ENCODE results near the gene FBF1. TPM values are rescaled to one million over a fixed set of nuclear protein-coding genes. Genes with fewer than 3 reads are reported as not detected.
A peak's percentile ranks its signal among the peaks of the same experiment; 100 is the strongest.

FBF1 gene
- total and polyA plus RNA-seq, 12 donors, result 3.1 to 87.6 (median 17.4) TPM

GRCh38 chr17:75983501-75984181, 42.8 kb upstream of the FBF1 start:
- no peaks in the 10 kb centered on the region for H3K36me3 ChIP-seq (replicated peaks in 1 of 2)
- TF ChIP-seq, protein P1, sequence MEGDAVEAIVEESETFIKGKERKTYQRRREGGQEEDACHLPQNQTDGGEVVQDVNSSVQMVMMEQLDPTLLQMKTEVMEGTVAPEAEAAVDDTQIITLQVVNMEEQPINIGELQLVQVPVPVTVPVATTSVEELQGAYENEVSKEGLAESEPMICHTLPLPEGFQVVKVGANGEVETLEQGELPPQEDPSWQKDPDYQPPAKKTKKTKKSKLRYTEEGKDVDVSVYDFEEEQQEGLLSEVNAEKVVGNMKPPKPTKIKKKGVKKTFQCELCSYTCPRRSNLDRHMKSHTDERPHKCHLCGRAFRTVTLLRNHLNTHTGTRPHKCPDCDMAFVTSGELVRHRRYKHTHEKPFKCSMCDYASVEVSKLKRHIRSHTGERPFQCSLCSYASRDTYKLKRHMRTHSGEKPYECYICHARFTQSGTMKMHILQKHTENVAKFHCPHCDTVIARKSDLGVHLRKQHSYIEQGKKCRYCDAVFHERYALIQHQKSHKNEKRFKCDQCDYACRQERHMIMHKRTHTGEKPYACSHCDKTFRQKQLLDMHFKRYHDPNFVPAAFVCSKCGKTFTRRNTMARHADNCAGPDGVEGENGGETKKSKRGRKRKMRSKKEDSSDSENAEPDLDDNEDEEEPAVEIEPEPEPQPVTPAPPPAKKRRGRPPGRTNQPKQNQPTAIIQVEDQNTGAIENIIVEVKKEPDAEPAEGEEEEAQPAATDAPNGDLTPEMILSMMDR (IDR thresholded peaks at IDR 0.05), result no peak
- TF ChIP-seq POLR2A (IDR thresholded peaks at IDR 0.05), result no peak
- H3K4me1 ChIP-seq (replicated peaks in 1 of 2), result peaks cover 14 to 44% of the 10 kb centered on the region in 2 donors
- H3K27ac ChIP-seq, result peak overlapping the region in 2 of 5 donors; percentile 56 to 99
- no peaks in the 10 kb centered on the region for H3K27me3 ChIP-seq
- DNase-seq, result peak in 6 of 7 donors; percentile 59 to 87 (median 76)
- intact Hi-C loops (cut with DNase I), result no loop called here
- 45 to 54% (median 52%) methylated on average over 5 to 6 of the region's 6 CpGs for WGBS, 4 donors
- no peak overlapping the region for H3K4me3 ChIP-seq
- no peaks in the 10 kb centered on the region for H3K9me3 ChIP-seq (replicated peaks in 1 of 3)

- Histone ChIP-seq H3K9me3 (replicated peaks in 1 of 3) (no peaks in the 10 kb centered on the region), H3K36me3 (replicated peaks in 1 of 2) (no peaks in the 10 kb centered on the region), H3K4me3 (no peak overlapping the region), H3K27me3 (no peaks in the 10 kb centered on the region), H3K4me1 (replicated peaks in 1 of 2) (peaks cover 34 to 68% of the 10 kb centered on the region in 2 donors), H3K27ac (peak overlapping the region in 2 of 5 donors; percentile 97 to 99)
- intact Hi-C loops (cut with DNase I), result no loop called here
- DNase-seq, result no peak
- TF ChIP-seq POLR2A (IDR thresholded peaks at IDR 0.05), result no peak
- TF ChIP-seq, protein P1 (IDR thresholded peaks at IDR 0.05), result no peak
- 86 to 95% (median 90%) methylated on average over 7 of the region's 7 CpGs for WGBS, 4 donors
These were observed 40.3 kb upstream of the FBF1 start for GRCh38 chr17:75981019-75981615.

DNA sequence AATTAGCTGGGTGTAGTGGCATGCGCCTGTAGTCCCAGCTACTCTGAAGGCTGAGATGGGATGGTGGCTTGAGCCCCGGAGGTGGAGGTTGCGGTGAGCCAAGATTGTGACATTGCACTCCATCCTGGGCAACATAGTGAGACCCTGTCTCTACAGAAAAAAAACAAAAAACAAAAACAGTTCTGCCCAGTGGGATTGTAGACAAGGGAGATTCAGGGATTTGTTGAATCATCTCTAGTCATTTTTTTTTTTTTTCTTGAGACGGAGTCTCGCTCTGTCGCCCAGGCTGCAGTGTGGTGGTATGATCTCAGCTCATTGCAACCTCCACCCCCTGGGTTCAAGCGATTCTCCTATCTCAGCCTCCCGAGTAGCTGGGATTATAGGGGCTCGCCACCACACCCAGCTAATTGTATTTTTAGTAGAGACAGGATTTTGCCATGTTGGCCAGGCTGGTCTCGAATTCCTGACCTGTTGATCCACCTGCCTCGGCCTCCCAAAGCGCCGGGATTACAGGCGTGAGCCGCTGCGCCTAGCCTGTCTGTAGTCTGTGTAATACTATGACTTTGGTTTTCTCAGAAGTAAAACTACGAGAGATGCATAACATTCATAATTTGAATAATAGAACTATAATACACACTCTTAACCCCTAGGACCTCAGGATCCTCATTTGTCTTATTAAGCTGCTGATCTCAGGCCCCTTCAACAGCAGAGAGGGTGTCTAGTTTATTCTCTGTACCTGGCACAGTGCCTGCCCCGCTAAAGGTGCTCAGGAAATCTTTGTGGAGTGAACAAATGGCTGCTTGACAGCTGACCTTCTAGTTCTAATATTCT, 39.6 kb upstream of the FBF1 start:
- 83 to 87% (median 84%) methylated on average over 18 of the region's 18 CpGs for WGBS, 4 donors
- intact Hi-C loops (cut with DNase I), result no loop called here
- Histone ChIP-seq H3K4me3 (peak overlapping the region in 2 of 4 donors; percentile 72 to 78), H3K9me3 (replicated peaks in 1 of 3) (no peaks in the 10 kb centered on the region), H3K36me3 (replicated peaks in 1 of 2) (no peaks in the 10 kb centered on the region), H3K27me3 (no peaks in the 10 kb centered on the region), H3K4me1 (replicated peaks in 1 of 2) (peaks cover 41 to 75% of the 10 kb centered on the region in 2 donors), H3K27ac (peak overlapping the region; percentile 89 to 99 (median 97))
- DNase-seq, result no peak
- TF ChIP-seq POLR2A (IDR thresholded peaks at IDR 0.05), result no peak
- TF ChIP-seq, protein P1 (IDR thresholded peaks at IDR 0.05), result no peak

DNA sequence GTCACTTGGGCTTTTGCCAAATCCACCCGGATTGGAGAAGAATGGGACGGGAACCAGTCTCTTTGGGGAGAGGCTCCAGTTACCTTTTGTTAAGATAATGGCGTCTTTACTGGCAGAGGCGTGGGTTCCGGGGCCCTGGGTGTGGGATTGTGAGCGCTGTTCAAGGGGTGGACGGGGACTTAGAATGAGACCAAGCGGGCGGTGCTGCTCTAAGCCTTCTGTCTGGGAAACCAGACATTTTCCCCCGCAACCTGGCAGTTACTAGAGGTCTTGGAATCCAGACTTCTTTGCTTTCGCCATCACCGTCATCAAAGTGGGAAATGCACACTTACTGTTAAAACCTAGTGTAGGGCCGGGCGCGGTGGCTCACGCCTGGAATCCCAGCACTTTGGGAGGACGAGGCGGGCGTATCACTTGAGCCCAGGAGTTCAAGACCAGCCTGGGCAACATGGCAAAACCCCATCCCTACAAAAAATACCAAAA, 38.9 kb upstream of the FBF1 start:
- peak in 1 of 7 donors; percentile 68 for DNase-seq
- Histone ChIP-seq H3K9me3 (replicated peaks in 1 of 3) (no peaks in the 10 kb centered on the region), H3K4me3 (peak overlapping the region in 3 of 4 donors; percentile 72 to 96 (median 78)), H3K27ac (peak overlapping the region; percentile 89 to 99 (median 97)), H3K27me3 (no peaks in the 10 kb centered on the region), H3K4me1 (replicated peaks in 1 of 2) (peaks cover 41 to 76% of the 10 kb centered on the region in 2 donors), H3K36me3 (replicated peaks in 1 of 2) (no peaks in the 10 kb centered on the region)
- intact Hi-C loops (cut with DNase I), result no loop called here
- TF ChIP-seq, protein P1 (IDR thresholded peaks at IDR 0.05), result no peak
- TF ChIP-seq POLR2A (IDR thresholded peaks at IDR 0.05), result no peak
- 4 to 13% (median 6%) methylated on average over 18 to 19 of the region's 19 CpGs for WGBS, 4 donors

Measured in adrenal gland (tissue), 12 donors.